Transverse colon (tissue), 4 donors: ENCODE results near the gene SEMA6B.

Experiments used
- POLR2A ChIP-seq: fragments of 450-650 bp; IDR thresholded peaks from one replicate; pipeline ENCODE4 v1.6.1; 2016; ENCODE audit warnings: antibody characterized with exemption, mild to moderate bottlenecking, moderate library complexity
- POLR2AphosphoS5 ChIP-seq, 3 donors: sonication (generic); formaldehyde crosslinking; IDR thresholded peaks; one replicate each; pipeline ENCODE4 v1.6.1; 2016; ENCODE audit warnings: antibody characterized with exemption in 3 of 3
- TF ChIP-seq, protein P1 (sequence below), 5 experiments: fragments of 200-600 bp in 3 of 5; fragments of 450-650 bp in 2 of 5; sonication (generic) in 3 of 5; IDR thresholded peaks; 1 replicate in 2 of 5; 2 replicates in 3 of 5; pipeline ENCODE4 v1.5.1; 2016 to 2017; ENCODE audit warnings: antibody characterized with exemption in 5 of 5, inconsistent platforms in 3 of 5, mild to moderate bottlenecking in 2 of 5, moderate library complexity in 1 of 5

DNA sequence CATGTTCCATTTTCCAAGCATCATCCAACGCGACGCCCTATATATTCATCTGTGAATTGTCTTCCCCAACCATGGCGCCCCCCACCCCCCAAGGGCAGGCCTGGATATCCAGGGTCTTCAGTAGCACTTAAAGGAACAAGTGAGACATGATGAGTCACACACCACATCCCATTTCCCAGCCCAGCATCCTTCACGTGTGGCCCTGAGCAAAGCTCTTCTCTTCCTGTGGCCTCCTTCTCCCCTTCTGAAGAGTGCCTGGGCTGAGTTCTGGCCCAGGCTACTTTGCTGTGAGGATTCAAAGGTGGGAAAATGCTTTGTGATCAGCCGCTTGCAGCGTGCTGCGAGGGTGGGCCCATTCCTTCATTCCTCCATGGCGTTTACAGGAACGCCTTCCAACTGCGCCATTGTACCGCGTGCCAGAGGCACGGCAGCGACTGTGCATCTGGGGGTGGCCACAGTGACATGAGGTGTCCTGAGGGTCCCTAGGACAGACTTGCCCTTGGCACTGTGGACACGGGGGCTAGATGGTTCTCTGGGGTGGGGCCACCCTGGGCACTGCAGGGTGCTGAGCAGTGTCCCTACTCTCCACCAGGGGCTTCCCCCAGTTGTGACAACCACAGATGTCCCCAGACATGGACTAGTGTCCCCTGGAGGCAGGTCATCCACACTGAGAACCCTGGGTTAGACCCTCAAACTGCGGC, 52.9 kb downstream of the SEMA6B start:
- TF ChIP-seq, protein P1, sequence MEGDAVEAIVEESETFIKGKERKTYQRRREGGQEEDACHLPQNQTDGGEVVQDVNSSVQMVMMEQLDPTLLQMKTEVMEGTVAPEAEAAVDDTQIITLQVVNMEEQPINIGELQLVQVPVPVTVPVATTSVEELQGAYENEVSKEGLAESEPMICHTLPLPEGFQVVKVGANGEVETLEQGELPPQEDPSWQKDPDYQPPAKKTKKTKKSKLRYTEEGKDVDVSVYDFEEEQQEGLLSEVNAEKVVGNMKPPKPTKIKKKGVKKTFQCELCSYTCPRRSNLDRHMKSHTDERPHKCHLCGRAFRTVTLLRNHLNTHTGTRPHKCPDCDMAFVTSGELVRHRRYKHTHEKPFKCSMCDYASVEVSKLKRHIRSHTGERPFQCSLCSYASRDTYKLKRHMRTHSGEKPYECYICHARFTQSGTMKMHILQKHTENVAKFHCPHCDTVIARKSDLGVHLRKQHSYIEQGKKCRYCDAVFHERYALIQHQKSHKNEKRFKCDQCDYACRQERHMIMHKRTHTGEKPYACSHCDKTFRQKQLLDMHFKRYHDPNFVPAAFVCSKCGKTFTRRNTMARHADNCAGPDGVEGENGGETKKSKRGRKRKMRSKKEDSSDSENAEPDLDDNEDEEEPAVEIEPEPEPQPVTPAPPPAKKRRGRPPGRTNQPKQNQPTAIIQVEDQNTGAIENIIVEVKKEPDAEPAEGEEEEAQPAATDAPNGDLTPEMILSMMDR (IDR thresholded peaks at IDR 0.05): no peak
- no peak for TF ChIP-seq POLR2AphosphoS5 (IDR thresholded peaks at IDR 0.05)
- no peak for TF ChIP-seq POLR2A
